Fibroblast of the aortic adventitia (primary cell): ENCODE results near the gene SLC66A2. TPM values are rescaled to one million over a fixed set of nuclear protein-coding genes. Genes with fewer than 3 reads are reported as not detected.

Experiments used
- DNase-seq: peaks from one replicate; pipeline ENCODE4 v3.0.0-alpha.2; 2010; ENCODE audit warnings: low read depth
- H3K4me3 ChIP-seq: 2 replicates; pipeline ENCODE4 v1.5.1; 2011; ENCODE audit warnings: low read depth, mild to moderate bottlenecking, control low read depth, low read length, moderate library complexity
- total RNA-seq: library from RNA; depleted of rRNA; stranded (reverse); fragments of >200 nt; gene quantifications from 2 replicates; pipeline ENCODE4 v1.2.3, GENCODE V29; 2012; ENCODE audit warnings: low replicate concordance
- TF ChIP-seq, protein P1 (sequence below): IDR thresholded peaks from 2 replicates; pipeline ENCODE4 v1.5.1; 2011; ENCODE audit warnings: mild to moderate bottlenecking, low read length, control low read depth, inconsistent platforms; ENCODE audit not compliant: insufficient read depth

Gene SLC66A2
- total RNA-seq, 1 donor, result 15.6 TPM

- TF ChIP-seq, protein P1, sequence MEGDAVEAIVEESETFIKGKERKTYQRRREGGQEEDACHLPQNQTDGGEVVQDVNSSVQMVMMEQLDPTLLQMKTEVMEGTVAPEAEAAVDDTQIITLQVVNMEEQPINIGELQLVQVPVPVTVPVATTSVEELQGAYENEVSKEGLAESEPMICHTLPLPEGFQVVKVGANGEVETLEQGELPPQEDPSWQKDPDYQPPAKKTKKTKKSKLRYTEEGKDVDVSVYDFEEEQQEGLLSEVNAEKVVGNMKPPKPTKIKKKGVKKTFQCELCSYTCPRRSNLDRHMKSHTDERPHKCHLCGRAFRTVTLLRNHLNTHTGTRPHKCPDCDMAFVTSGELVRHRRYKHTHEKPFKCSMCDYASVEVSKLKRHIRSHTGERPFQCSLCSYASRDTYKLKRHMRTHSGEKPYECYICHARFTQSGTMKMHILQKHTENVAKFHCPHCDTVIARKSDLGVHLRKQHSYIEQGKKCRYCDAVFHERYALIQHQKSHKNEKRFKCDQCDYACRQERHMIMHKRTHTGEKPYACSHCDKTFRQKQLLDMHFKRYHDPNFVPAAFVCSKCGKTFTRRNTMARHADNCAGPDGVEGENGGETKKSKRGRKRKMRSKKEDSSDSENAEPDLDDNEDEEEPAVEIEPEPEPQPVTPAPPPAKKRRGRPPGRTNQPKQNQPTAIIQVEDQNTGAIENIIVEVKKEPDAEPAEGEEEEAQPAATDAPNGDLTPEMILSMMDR, result no peak
- H3K4me3 ChIP-seq, result no peak overlapping the region
Observed at GRCh38 chr18:79890674-79891073, 60.8 kb downstream of the SLC66A2 start.

GRCh38 chr18:79889569-79889968, 61.9 kb downstream of the SLC66A2 start:
- no peak for DNase-seq
- no peak overlapping the region for H3K4me3 ChIP-seq
- TF ChIP-seq, protein P1, result no peak

More at GRCh38 chr18:79890674-79891073, 60.8 kb downstream of the SLC66A2 start:
- DNase-seq, result no peak

DNA sequence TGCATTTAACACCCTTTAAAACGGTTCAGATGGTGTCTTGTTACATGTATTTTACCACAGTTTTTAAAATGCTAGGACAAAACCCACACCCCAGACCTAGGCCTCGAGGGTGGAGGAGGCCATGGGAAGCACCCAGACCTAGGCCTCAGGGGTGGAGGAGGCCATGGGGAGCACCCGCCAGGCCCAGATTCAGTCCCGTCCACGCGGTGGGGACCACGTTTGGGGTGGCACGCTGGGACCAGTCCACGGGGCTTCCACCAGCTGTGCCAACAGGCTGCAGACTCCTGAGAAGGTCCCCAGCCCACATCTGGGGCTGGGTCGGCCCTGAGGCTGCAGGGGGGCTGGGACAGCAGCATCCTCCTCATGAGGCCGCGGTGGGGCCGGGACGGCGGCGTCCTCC, 63.4 kb downstream of the SLC66A2 start:
- DNase-seq, result no peak
- TF ChIP-seq, protein P1, result no peak
- H3K4me3 ChIP-seq, result no peak overlapping the region

DNA sequence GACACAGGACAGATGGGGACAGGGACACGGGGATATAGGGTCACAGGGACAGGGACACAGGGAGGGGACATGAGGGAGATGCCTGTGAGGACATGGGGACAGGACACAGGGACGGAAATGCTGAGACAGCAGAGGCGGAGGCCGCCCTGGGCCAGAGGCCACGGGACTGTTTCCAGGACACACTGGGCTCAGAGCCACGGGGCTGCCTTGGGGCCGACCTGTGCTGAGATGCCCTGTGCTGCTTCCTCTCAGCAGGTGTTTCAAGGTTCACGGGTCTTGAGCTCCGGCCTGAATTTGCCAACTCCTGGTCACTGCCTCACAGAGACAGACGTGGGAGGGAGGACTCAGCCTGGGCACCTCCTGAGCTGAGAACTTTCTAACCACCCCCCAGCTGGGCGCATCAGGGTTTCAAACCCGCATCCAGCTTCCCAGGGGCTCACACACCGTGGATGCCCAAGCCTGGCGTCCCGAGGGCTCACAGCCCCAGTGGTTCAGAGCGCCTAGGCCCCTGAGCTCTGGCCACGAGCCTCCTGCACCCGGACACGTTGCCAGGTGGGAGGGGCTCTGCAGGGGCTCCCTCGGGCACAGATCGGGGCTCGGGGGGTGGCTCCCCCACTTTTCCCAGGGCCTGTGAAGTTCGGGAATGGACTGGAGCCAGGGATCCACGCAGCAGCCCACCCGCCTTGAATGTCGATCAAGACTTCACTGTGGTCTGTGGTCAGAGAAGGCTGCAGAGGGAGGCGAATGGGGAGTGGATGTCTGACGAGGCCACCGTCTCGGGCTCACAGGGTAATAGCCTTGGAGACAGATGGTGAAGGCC, 64.1 kb downstream of the SLC66A2 start:
- TF ChIP-seq, protein P1, result no peak
- DNase-seq, result no peak
- H3K4me3 ChIP-seq, result no peak overlapping the region

DNA sequence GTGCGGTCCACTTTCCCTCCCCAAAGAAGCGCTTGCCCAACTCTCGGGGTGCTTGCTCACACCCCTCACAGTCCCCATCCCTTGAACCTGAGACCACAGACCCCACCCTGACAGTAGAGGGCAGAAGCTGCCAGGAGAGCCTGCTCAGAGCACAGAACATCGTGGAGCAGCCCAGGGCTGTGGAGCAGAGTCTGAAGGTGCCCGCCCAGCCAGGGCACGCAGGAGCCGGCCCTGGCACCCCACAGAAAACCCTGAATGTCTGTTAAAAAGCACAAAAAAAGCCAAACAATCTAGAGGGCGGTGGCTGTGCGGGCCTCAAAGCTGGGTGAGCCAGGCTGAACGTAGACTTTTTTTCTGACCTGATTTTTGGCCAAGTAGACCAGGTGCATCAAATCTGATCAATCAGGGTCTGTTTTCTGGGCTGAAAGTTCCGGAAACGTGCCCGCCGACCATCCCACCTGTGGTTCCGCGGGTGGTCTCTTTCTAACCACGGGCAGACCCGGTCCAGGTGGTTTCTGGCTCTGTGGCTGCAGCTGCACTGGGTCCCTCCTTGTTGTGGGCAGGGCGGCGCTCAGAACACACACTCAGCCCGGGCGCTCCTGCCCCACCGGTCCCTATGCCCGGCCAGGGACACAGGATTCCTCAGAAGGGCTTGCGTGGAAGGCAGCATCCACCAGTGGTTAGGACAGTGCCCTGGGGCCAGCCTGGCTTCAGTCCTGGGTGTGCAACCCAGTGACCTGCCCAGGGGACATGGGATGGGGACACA, 66.3 kb downstream of the SLC66A2 start:
- DNase-seq, result no peak
- no peak overlapping the region for H3K4me3 ChIP-seq

GRCh38 chr18:79884294-79884962, 67.0 kb downstream of the SLC66A2 start:
- no peak for DNase-seq
- TF ChIP-seq, protein P1, result no peak
- no peak overlapping the region for H3K4me3 ChIP-seq

More for the DNA sequence above, 66.3 kb downstream of the SLC66A2 start:
- TF ChIP-seq, protein P1, result no peak
